ENCODE results near the gene PATZ1. TPM values are rescaled to one million over a fixed set of nuclear protein-coding genes. Genes with fewer than 3 reads are reported as not detected.

PATZ1 gene
- total and polyA plus RNA-seq, 2 of the 4 experiments (the other 2 are of a cell fraction): 6.5 to 10.5 TPM

DNA sequence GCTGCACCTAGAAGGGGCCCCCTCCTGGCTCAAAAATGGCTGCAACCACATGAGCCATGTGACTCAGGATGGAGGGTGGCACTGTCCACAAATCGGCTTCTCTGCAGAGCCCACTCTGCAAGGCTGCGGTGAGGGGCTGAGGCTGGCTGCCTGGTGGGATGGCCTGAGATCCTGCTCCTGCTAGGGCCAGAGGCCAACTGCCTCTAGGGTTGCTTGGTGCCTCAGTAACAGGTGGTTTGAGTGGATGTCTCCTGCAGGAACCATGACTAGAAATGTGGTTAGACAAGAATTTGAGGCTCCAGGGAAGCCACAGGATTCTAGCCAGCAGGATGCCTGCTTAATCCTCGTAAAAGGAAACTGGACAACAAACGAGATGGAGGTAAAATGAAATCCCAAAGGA is 17.1 kb downstream of the PATZ1 start:
- Histone ChIP-seq H4K8ac (ENCODE audit: low read depth in 2 of 2, low read length in 2 of 2) (no peak overlapping the region), H3K56ac (ENCODE audit: extremely low read depth, insufficient read depth, low read length) (no peak overlapping the region), H2AK5ac (ENCODE audit: low read depth, low read length) (no peak overlapping the region), H2BK15ac (ENCODE audit: low read depth, low read length) (no peak overlapping the region), H3K23ac (ENCODE audit: low read depth, low read length) (no peak overlapping the region), H3K27ac (ENCODE audit: insufficient read depth, low read length) (no peak overlapping the region), H3K14ac (replicated peaks; ENCODE audit: low read depth, low read length) (no peak overlapping the region), H3K4me1 (ENCODE audit: control insufficient read depth, insufficient read depth, low read length) (peaks cover 2% of the 10 kb centered on the region; the same call in 1 of the 2 replicates), H4K91ac (ENCODE audit: insufficient read depth, low read depth, low read length) (no peak overlapping the region), H3K79me1 (ENCODE audit: low read depth in 1 of 2, low read length in 2 of 2) (peaks cover 6 to 34% of the 10 kb centered on the region in 2 experiments; a peak in 3 of 4 replicates), H3K4me3 (ENCODE audit: insufficient read depth, low read depth, low read length) (no peak overlapping the region), H4K5ac (ENCODE audit: low read depth, low read length) (no peak overlapping the region), H4K20me1 (ENCODE audit: insufficient read depth, low read length) (peaks cover 12% of the 10 kb centered on the region; the same call in 1 of the 2 replicates), H2BK5ac (ENCODE audit: low read depth, low read length, poor library complexity, severe bottlenecking) (no peak overlapping the region), H3K9me1 (ENCODE audit: insufficient read depth, low read length) (peaks cover 16% of the 10 kb centered on the region), H2BK20ac (ENCODE audit: low read depth, low read length) (no peak overlapping the region), H3K18ac (ENCODE audit: low read depth, low read length) (no peak overlapping the region), H3K9me3 (ENCODE audit: control insufficient read depth, insufficient read depth, low read length) (no peaks in the 10 kb centered on the region), H3K36me3 (ENCODE audit: control insufficient read depth, insufficient read depth, low read length) (peaks cover 57% of the 10 kb centered on the region), H2AK9ac (replicated peaks; ENCODE audit: low read depth, low read length, poor library complexity) (no peak overlapping the region), H3K4me2 (ENCODE audit: low read depth, low read length) (no peak overlapping the region), H2BK120ac (ENCODE audit: low read depth, low read length) (no peak overlapping the region), H2AFZ (replicated peaks; ENCODE audit: low read length, poor library complexity) (no peak overlapping the region), H3K27me3 (ENCODE audit: control insufficient read depth, insufficient read depth, low read length) (no peaks in the 10 kb centered on the region), H3K9ac (ENCODE audit: low read depth, low read length) (no peak overlapping the region), H3K4ac (ENCODE audit: low read depth, low read length) (no peak overlapping the region)
- ChIA-PET POLR2A (ENCODE audit: unreplicated experiment) (no interaction called here), CTCF (no interaction called here)
- no CpG with 5 or more reads among the region's 4 CpGs for WGBS, 2 experiments (ENCODE audit: extremely low coverage in 2 of 2, insufficient read length in 1 of 2)
- dilution Hi-C loops (cut with HindIII; ENCODE audit: low sequenced_read_pairs, unreplicated experiment) (no loop called here), in situ Hi-C loops (cut with MboI; ENCODE audit: low sequenced_read_pairs) (no loop called here), intact Hi-C loops (cut with micrococcal nuclease) (no loop called here)
- BruUV-seq (replicated peaks): no TSS peak
- DNase-seq (peak; percentile 37), ATAC-seq (ENCODE audit: low read depth) (no peak; the same call in 1 of the 2 replicates)
- no peak for TF ChIP-seq NFE2L2 (IDR thresholded peaks at IDR 0.05; ENCODE audit: low read depth, low read length)
- no peak for TF ChIP-seq BHLHE40 (IDR thresholded peaks at IDR 0.05; ENCODE audit: low read depth, low read length)
- no peak for TF ChIP-seq MXI1 (IDR thresholded peaks at IDR 0.05; ENCODE audit: borderline replicate concordance, low read depth, low read length)
- TF ChIP-seq, protein P1, sequence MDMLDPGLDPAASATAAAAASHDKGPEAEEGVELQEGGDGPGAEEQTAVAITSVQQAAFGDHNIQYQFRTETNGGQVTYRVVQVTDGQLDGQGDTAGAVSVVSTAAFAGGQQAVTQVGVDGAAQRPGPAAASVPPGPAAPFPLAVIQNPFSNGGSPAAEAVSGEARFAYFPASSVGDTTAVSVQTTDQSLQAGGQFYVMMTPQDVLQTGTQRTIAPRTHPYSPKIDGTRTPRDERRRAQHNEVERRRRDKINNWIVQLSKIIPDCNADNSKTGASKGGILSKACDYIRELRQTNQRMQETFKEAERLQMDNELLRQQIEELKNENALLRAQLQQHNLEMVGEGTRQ (IDR thresholded peaks at IDR 0.05; ENCODE audit: low read depth, low read length): no peak
- no peak for TF ChIP-seq MAZ (IDR thresholded peaks at IDR 0.05; ENCODE audit: borderline replicate concordance, low read depth, low read length)
- TF ChIP-seq SMC3 (IDR thresholded peaks at IDR 0.05; ENCODE audit: low read depth, low read length): no peak
- no peak for TF ChIP-seq MAFK (IDR thresholded peaks at IDR 0.05; ENCODE audit: low read depth, low read length)
- TF ChIP-seq POLR2A (IDR thresholded peaks at IDR 0.05; ENCODE audit: low read depth, low read length): no peak
- TF ChIP-seq RCOR1 (IDR thresholded peaks at IDR 0.05; ENCODE audit: insufficient replicate concordance, low read length): no peak
- TF ChIP-seq RAD21 (IDR thresholded peaks at IDR 0.05; ENCODE audit: low read length): no peak
- no peak for TF ChIP-seq CEBPB (IDR thresholded peaks at IDR 0.05; ENCODE audit: low read depth, low read length)
- no peak for TF ChIP-seq RFX5 (IDR thresholded peaks at IDR 0.05; ENCODE audit: low read depth, low read length)
- TF ChIP-seq, protein P2, sequence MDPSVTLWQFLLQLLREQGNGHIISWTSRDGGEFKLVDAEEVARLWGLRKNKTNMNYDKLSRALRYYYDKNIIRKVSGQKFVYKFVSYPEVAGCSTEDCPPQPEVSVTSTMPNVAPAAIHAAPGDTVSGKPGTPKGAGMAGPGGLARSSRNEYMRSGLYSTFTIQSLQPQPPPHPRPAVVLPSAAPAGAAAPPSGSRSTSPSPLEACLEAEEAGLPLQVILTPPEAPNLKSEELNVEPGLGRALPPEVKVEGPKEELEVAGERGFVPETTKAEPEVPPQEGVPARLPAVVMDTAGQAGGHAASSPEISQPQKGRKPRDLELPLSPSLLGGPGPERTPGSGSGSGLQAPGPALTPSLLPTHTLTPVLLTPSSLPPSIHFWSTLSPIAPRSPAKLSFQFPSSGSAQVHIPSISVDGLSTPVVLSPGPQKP (IDR thresholded peaks at IDR 0.05; ENCODE audit: borderline replicate concordance, low read depth, low read length): no peak
- TF ChIP-seq CHD1 (IDR thresholded peaks at IDR 0.05; ENCODE audit: low read depth, low read length): no peak

All from IMR-90 (cell line).